ENCODE results near the gene CD27. TPM values are rescaled to one million over a fixed set of nuclear protein-coding genes. Genes with fewer than 3 reads are reported as not detected.
"Not testable (repeated sequence)": the region's sequence is repeated elsewhere in the genome, so short reads cannot be mapped to it uniquely, and the experiment has no call there.

Gene CD27
- polyA plus RNA-seq, 3 donors, result 0.40 to 2.2 (median 1.3) TPM

DNA sequence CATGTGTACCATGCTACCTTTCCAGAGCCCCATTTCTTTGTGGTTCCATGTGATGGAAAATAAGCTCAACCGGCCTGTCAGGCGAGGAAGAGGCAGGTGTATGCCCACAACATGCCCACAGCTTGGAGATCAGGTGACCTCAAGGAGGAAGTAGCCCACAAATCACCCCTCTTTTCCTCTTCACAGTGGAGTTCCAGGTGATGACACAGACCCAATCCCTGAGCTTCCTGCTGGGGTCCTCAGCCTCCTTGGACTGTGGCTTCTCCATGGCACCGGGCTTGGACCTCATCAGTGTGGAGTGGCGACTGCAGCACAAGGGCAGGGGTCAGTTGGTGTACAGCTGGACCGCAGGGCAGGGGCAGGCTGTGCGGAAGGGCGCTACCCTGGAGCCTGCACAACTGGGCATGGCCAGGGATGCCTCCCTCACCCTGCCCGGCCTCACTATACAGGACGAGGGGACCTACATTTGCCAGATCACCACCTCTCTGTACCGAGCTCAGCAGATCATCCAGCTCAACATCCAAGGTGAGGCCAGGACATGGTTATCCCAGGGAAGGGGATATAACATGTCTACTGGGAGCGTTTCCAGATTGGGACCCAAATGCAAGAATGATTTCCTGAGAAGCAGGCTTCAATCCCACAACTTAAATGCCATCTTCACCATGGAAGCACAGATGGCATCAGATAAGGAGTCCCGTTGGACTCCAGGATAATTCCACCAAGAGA, 12.6 kb downstream of the CD27 start:
- no peak for DNase-seq (ENCODE audit: extremely low read depth in 1 of 11, low read depth in 9 of 11, low spot score in 4 of 11)

DNA sequence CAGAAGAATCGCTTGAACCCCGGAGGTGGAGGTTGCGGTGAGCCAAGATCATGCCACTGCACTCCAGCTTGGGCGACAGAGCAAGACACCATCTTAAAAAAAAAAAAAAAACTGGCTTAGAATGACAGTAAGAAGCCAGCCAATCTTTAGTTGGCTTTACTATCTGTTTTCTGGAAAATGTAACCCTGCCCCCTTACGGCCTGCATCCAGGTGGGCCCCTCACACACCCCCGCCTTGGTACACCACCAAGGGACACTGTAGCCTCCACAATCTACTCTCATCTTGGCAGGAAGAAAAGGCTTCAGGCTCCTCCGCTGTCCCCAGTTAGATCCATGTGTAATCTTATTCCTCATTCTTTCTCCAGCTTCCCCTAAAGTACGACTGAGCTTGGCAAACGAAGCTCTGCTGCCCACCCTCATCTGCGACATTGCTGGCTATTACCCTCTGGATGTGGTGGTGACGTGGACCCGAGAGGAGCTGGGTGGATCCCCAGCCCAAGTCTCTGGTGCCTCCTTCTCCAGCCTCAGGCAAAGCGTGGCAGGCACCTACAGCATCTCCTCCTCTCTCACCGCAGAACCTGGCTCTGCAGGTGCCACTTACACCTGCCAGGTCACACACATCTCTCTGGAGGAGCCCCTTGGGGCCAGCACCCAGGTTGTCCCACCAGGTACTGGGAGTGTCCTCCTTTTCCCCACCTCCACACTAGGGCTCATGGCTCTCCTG, 13.7 kb downstream of the CD27 start:
- DNase-seq (ENCODE audit: extremely low read depth in 1 of 11, low read depth in 9 of 11, low spot score in 4 of 11), result no peak

DNA sequence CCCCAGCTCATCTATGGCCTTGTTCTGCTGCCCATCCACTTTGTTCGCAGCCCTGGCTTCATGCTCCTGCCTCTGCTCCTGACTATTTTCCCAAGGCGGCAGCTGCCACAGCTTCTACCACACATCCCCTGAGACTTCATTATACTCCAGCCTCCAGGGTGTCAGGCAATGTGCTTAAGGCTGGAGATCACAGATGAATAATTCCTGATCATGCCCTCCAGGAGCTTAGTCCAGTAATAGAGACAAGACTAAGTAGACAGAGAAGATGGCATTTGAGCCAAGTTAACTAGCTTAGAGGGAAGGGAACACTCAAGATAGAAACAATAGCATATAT, 14.2 kb downstream of the CD27 start:
- no peak for DNase-seq (ENCODE audit: extremely low read depth in 1 of 11, low read depth in 9 of 11, low spot score in 4 of 11)

DNA sequence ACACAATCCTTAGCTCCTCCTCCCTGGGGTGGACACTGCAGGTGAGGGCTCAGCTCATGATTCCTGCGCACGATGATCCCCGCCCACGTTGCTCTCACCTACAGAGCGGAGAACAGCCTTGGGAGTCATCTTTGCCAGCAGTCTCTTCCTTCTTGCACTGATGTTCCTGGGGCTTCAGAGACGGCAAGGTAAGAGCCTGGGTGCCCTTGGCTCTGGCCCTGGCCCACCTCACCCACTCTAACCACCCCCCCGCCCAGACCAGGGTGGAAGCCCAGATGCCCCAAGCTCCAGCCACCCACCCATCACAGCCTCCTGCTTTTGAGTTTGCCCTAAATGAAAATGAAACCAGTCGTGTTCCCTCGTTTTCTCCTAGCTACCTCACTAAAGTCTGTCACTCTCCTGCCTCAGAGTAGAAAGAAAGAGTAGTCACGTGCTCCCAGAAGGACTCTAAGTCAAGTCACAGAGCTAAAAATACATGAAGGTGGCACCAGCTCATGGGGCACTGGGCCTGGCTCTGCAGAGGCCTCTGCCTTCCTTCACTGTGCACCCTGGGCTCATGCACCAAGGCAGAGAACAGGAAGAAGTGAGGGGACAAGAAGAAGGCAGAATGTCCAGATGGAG, 16.1 kb downstream of the CD27 start:
- DNase-seq (ENCODE audit: extremely low read depth in 1 of 11, low read depth in 9 of 11, low spot score in 4 of 11), result no peak

DNA sequence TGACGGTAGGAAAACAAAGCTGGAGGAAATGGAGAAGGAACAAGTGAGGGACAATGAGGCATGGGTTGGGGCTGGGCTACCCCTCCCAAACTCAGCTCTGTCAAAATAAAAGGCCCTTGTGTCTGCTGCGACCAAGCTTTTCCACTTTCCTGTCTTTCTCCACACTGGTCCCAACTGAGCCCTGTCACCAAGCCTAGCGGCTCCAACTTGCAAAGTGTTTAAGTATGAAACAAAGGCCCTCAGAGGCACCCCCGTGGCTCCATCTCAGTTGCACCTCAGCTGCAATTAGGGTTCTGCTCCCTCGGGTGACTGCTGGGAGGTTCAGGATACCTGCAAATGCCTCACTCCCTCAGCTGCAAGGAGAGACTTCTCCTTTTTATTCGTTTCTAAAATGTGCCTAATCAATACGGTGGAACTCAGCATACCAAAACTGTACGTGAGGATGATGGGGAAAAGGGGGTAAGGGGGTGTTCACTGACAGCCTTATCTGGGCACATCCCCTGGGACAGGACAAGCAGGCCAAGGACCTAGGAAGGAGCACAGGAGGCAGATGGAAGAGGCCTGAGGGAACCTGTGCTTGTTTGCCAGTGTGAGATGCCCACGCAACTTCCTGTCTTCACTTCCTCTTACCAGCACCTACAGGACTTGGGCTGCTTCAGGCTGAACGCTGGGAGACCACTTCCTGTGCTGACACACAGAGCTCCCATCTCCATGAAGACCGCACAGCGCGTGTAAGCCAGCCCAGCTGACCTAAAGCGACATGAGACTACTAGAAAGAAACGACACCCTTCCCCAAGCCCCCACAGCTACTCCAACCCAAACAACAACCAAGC, 16.9 kb downstream of the CD27 start:
- no peak for DNase-seq (ENCODE audit: extremely low read depth in 1 of 11, low read depth in 9 of 11, low spot score in 4 of 11)

DNA sequence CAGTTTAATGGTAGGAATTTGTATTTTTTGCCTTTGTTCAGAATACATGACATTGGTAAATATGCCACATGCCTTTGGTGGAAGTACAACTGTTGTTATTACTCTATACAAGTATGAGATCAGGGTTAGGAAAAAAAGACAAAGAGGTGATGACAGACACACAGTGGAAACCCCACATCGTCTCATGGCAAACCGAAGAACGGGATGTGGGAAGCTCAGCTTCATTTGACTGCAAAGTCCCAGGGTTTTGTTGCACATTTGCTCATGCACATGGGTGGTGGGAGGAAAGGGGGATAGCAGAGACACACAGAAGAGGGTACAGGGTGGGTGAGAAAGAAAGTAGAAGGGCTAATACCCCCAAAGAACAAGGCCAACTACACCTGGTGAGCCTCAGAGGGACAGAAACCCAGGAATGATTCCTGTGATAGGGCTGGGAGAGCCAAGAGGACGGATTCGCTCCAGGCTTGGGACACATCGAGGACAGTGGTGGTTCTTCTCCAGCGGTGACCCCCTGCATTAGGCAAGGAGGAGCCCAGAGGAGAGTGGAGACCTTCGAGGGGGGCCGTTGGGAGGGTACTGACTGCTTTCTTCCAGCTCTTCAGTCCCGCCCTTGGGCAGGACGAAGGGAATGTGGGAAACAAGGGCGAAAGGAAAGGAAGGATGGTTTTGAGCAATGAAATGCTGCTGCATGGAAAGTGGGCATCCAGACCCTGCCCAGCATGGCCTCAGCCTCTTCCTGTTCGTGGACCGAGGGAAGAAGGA, 17.7 kb downstream of the CD27 start:
- no peak for DNase-seq (ENCODE audit: extremely low read depth in 1 of 11, low read depth in 9 of 11, low spot score in 4 of 11)

DNA sequence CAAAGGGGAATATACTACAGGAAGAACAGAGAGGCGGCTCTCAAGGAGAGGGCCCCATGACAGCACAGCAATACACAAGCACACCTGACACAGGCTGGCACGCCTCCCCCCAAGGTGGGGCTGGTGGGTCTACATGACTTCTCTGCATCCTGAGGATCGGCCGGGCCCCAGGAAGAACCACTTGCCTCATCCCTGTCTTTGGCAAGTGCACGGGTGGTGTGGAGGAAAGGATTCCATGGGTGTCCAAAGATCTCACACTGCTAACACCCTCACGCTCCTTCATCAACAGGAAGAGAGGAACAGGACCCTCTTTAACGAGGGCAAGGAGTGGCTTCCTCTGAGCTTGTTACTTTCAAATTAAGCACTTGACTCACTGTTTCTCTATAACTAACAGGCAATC, 18.5 kb downstream of the CD27 start:
- no peak for DNase-seq (ENCODE audit: extremely low read depth in 1 of 11, low read depth in 9 of 11, low spot score in 4 of 11)

DNA sequence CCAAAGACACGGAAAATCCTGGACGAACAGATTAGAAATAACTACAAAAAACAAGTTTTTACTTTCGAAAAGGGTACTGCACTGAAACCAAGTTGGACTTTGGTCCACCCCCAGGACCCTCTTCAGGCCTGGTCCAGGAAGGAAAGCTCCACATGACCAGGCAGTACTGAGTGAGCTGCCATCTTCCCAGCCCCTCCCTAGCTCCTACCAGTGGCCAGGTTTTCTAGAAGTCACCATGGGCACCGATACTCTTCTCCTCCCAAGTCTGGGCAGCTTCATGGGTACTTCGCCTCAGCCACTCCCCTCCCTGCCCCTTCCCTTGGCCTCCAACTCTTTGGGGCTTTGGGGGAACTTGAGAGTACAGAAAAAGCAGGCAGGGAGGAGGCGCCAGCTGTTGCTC, 19.1 kb downstream of the CD27 start:
- no peak for DNase-seq (ENCODE audit: extremely low read depth in 1 of 11, low read depth in 9 of 11, low spot score in 4 of 11)

DNA sequence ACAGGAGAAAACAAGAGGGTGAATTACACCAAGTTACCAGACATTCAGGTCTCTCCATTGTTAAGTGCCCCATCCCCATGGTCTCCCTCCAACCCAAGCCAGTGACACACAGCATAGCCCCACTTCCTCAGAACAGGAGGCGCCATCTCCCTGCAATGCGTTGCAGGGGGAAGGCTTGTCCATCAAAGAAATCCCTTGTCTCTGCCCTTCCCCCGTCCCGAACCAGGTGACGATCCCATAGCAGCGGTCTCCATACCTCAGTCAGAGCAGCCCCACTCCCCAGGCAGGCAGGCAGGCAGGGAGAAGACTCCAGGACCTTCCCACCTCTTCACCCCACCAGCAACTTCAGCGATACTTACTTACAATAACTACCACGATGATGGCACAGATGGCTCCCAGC, 19.8 kb downstream of the CD27 start:
- no peak for DNase-seq (ENCODE audit: extremely low read depth in 1 of 11, low read depth in 9 of 11, low spot score in 4 of 11)

DNA sequence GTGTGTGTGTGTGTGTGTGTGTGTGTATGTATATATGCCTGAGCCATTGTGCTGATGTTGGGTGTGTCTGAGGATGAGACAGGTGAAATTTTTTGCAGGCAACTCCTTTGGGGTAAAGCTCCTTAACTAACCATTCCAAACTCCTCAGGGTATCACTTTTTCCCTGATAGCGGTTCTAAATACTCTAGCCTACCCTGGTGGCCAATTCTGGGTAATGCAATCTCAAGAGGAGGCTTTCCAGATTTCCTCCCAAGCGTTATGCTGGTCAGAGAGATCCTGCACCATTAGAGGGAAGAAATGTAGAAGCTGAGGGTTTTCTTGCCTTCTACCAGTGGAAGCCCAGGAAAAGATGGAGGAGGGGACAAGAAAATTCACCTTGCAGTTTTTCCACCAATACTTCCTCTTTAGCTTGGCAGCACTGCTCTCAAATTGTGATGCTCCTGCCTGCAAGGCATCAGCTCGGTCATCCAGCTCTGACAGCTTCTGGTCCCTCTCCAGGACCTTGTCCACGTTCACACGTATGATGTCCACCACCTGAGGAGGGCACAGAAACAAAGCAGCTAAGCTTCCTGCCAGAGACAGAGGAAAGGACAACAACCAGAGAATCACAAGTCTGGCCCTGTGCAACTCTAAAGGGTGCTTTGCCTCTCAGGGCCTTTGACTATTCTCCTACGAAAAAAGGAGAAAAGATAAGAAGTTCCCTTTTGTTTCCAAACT, 20.9 kb downstream of the CD27 start:
- DNase-seq (ENCODE audit: extremely low read depth in 1 of 11, low read depth in 9 of 11, low spot score in 4 of 11), result peak in 9 of 11 donors; percentile 52 to 69 (median 59)

DNA sequence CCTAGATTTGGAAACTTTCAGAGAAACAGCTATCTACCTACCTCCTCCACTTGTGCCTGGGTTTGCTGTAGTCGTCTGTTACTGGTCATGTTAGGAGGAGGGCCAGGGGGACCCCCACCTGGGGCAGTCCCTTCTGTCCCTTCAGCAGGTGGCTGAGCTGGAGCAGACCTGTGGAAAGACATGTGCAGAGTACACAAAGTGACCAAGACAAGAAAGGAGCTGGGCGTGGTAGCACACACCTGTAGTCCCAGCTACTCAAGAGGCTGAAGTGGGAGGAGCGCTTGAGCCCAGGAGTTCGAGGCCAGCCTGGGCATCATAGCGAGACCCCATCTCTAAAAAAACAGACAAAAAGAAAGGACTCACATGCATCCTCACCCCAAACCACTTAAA, 21.4 kb downstream of the CD27 start:
- DNase-seq (ENCODE audit: extremely low read depth in 1 of 11, low read depth in 9 of 11, low spot score in 4 of 11), result no peak

DNA sequence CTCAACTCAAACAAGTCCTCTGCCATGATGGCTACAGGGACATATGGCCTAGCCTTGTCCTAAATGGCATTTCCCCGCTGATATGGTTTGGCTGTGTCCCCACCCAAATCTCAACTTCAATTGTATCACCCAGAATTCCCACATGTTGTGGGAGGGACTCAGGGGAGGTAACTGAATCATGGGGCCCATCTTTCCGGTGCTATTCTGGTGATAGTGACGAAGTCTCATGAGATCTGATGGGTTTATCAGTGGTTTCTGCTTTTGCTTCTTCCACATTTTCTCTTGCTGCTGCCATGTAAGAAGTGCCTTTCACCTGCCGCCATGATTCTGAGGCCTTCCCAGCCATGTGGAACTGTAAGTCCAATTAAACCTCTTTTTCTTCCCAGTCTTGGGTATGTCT, 22.0 kb downstream of the CD27 start:
- not testable (repeated sequence) for DNase-seq (ENCODE audit: extremely low read depth in 1 of 11, low read depth in 9 of 11, low spot score in 4 of 11)

DNA sequence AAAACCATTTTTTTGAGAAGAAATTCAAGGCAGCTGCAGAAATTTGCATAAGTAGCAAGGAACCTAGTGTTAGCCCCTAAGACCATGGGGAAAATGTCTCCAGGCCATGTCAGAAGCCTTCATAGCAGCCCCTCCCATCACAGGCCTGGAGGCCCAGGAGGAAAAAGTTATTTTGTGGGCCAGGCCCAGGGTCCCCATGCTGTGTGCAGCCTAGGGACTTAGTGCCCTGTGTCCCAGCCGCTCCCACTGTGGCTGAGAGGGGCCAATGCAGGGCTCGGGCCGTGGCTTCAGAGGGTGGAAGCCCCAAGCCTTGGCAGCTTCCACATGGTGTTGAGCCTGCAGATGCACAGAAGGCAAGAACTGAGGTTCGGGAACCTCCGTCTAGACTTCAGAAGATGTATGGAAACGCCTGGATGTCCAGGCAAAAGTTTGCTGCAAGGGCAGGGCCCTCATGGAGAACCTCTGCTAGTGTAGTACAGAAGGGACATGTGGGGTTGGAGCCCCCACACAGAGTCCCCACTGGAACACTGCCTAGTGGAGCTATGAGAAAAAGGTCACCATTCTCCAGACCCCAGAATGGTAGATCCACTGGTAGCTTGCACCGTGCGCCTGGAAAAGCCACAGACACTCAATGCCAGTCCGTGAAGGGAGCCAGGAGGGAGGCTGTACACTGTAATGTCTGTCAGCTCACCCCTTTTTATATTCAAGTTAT, 23.0 kb downstream of the CD27 start:
- DNase-seq (ENCODE audit: extremely low read depth in 1 of 11, low read depth in 9 of 11, low spot score in 4 of 11), result not testable (repeated sequence)

DNA sequence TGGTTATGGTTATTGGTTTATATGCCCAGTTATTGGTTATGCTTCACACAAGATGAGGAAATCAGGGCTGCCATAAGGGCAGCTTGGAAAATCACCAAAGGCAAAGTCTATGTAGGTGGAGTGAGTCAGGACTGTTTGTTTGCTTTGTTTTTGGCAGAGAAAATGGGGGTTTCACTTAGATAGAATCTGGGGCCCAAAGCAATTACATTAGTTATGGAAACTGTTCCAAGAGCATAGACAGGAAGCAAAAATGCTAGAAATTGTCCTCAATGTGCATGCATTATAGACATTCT, 23.5 kb downstream of the CD27 start:
- DNase-seq (ENCODE audit: extremely low read depth in 1 of 11, low read depth in 9 of 11, low spot score in 4 of 11), result no peak

DNA sequence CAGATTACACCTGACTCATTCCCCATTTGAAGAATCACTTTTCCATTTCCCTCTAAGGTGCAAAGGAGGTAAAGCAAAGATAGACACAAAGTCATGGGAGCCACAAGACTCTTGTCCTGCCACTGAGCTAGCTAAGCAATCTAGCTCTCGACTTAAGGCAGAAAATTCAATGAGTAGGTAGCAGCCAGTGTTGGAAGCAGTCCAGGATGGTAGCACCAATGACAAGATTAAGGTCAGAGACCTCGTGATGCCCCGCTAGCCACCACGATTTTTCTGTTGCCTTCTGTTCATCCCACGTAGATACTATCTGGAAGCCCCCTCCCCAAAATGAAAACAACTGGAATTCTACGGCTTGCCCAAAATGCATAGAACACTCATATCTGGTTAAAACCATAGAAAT, 24.3 kb downstream of the CD27 start:
- no peak for DNase-seq (ENCODE audit: extremely low read depth in 1 of 11, low read depth in 9 of 11, low spot score in 4 of 11)

DNA sequence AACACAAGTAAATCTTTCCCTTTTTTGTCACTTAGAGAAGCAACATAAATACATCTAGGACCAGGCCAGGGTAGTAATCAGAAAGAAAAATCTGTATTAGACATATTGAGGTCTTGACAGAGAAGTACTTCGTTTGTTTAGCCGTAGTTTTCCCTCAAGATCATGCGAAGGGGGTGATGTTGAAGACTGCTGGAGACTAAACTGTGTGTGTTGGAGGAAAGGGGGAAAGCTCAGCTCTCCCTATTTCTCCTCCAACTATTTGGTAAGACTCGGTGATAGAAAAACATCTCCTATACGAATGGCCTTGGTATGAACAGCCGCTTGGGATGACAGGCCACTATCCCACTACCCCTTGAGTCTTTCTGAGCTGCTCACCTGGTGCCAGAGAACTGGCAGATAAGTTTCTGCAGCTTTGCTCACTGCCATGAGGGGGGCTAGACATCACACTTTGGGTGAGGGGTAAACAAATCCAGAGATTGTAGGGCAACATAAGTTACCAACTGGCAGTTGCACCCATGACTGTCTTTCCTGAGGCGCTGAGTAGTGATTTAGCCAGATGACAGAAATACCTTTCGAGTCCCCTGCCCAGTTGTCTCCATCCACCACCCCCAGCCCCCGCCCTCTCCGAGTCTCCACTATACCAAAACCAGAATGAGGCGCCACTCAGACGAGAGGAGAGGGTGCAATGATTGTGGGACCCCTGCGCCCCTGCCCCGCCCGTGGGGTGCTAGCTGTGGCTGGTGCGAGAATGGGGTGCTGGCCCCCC, 25.0 kb downstream of the CD27 start:
- peak in 1 of 11 donors; percentile 3 for DNase-seq (ENCODE audit: extremely low read depth in 1 of 11, low read depth in 9 of 11, low spot score in 4 of 11)
